Mononuclear cell (primary cell): Measurements from ENCODE around the gene ADGRD1. TPM values are rescaled to one million over a fixed set of nuclear protein-coding genes. Genes with fewer than 3 reads are reported as not detected.
"Not testable (repeated sequence)": the region's sequence is repeated elsewhere in the genome, so short reads cannot be mapped to it uniquely, and the experiment has no call there.

ENCODE experiments used
- H3K27me3 ChIP-seq: 2 replicates; pipeline ENCODE4 v1.6.0; 2011; ENCODE audit warnings: low read length, control low read depth; ENCODE audit not compliant: insufficient read depth
- H3K4me1 ChIP-seq: 2 replicates; pipeline ENCODE4 v1.5.1; 2011; ENCODE audit warnings: mild to moderate bottlenecking, low read length, control low read depth; ENCODE audit not compliant: insufficient read depth
- H3K4me3 ChIP-seq: 2 replicates; pipeline ENCODE4 v1.5.1; 2011; ENCODE audit warnings: mild to moderate bottlenecking, low read length, moderate library complexity
- H3K9me3 ChIP-seq: 2 replicates; pipeline ENCODE4 v1.5.1; 2011; ENCODE audit warnings: low read depth, mild to moderate bottlenecking, control low read depth, low read length
- total RNA-seq: library from RNA; depleted of rRNA; stranded (reverse); fragments of >200 nt; gene quantifications from one replicate; pipeline ENCODE4 v1.2.3, GENCODE V29; 2012

The ADGRD1 gene
- total RNA-seq, 1 donor, result 2.3 TPM

- no peaks in the 10 kb centered on the region for H3K27me3 ChIP-seq
- no peaks in the 10 kb centered on the region for H3K9me3 ChIP-seq
- H3K4me1 ChIP-seq, result no peaks in the 10 kb centered on the region
- H3K4me3 ChIP-seq, result no peak overlapping the region
These were observed 104.2 kb downstream of the ADGRD1 start for GRCh38 chr12:131057722-131058515.

- peaks cover 3% of the 10 kb centered on the region for H3K27me3 ChIP-seq
- H3K4me3 ChIP-seq, result no peak overlapping the region
These were observed 105.0 kb downstream of the ADGRD1 start for GRCh38 chr12:131058700-131059099.

GRCh38 chr12:131060011-131060703 lies 106.5 kb downstream of the ADGRD1 start:
- Histone ChIP-seq H3K4me3 (no peak overlapping the region), H3K9me3 (no peaks in the 10 kb centered on the region), H3K4me1 (no peaks in the 10 kb centered on the region), H3K27me3 (peaks cover 3% of the 10 kb centered on the region)

More at GRCh38 chr12:131058700-131059099, 105.0 kb downstream of the ADGRD1 start:
- Histone ChIP-seq H3K9me3 (no peaks in the 10 kb centered on the region), H3K4me1 (no peaks in the 10 kb centered on the region)

GRCh38 chr12:131061041-131061806 lies 107.5 kb downstream of the ADGRD1 start:
- Histone ChIP-seq H3K4me1 (no peaks in the 10 kb centered on the region), H3K4me3 (no peak overlapping the region), H3K9me3 (no peaks in the 10 kb centered on the region), H3K27me3 (peaks cover 3% of the 10 kb centered on the region)

GRCh38 chr12:131063413-131063812 lies 109.7 kb downstream of the ADGRD1 start:
- Histone ChIP-seq H3K27me3 (peaks cover 3% of the 10 kb centered on the region), H3K4me3 (no peak overlapping the region), H3K4me1 (no peaks in the 10 kb centered on the region), H3K9me3 (no peaks in the 10 kb centered on the region)

- no peaks in the 10 kb centered on the region for H3K4me1 ChIP-seq
These were observed 110.3 kb downstream of the ADGRD1 start for GRCh38 chr12:131063960-131064359.

GRCh38 chr12:131065279-131065678 lies 111.6 kb downstream of the ADGRD1 start:
- Histone ChIP-seq H3K4me1 (no peaks in the 10 kb centered on the region), H3K4me3 (no peak overlapping the region), H3K9me3 (no peaks in the 10 kb centered on the region), H3K27me3 (peaks cover 3% of the 10 kb centered on the region)

More at GRCh38 chr12:131063960-131064359, 110.3 kb downstream of the ADGRD1 start:
- Histone ChIP-seq H3K27me3 (peaks cover 3% of the 10 kb centered on the region), H3K9me3 (no peaks in the 10 kb centered on the region), H3K4me3 (no peak overlapping the region)

- Histone ChIP-seq H3K4me3 (no peak overlapping the region), H3K4me1 (no peaks in the 10 kb centered on the region), H3K9me3 (no peaks in the 10 kb centered on the region), H3K27me3 (peaks cover 3% of the 10 kb centered on the region)
These were observed 112.1 kb downstream of the ADGRD1 start for GRCh38 chr12:131065801-131066200.

GRCh38 chr12:131066207-131066885 lies 112.6 kb downstream of the ADGRD1 start:
- H3K27me3 ChIP-seq, result peaks cover 3% of the 10 kb centered on the region
- no peaks in the 10 kb centered on the region for H3K9me3 ChIP-seq
- H3K4me1 ChIP-seq, result no peaks in the 10 kb centered on the region
- H3K4me3 ChIP-seq, result no peak overlapping the region

- Histone ChIP-seq H3K9me3 (no peaks in the 10 kb centered on the region), H3K4me1 (no peaks in the 10 kb centered on the region), H3K27me3 (peaks cover 3% of the 10 kb centered on the region), H3K4me3 (no peak overlapping the region)
These were observed 113.3 kb downstream of the ADGRD1 start for GRCh38 chr12:131066886-131067490.

GRCh38 chr12:131067981-131068851 lies 114.5 kb downstream of the ADGRD1 start:
- peaks cover 2% of the 10 kb centered on the region for H3K27me3 ChIP-seq
- no peak overlapping the region for H3K4me3 ChIP-seq
- H3K9me3 ChIP-seq, result no peaks in the 10 kb centered on the region
- H3K4me1 ChIP-seq, result no peaks in the 10 kb centered on the region

- H3K27me3 ChIP-seq, H3K9me3 ChIP-seq, H3K4me1 ChIP-seq, H3K4me3 ChIP-seq: not testable (repeated sequence)
These were observed 115.4 kb downstream of the ADGRD1 start for GRCh38 chr12:131068926-131069720.

GRCh38 chr12:131070136-131070535 lies 116.4 kb downstream of the ADGRD1 start:
- H3K9me3 ChIP-seq, H3K4me3 ChIP-seq, H3K4me1 ChIP-seq, H3K27me3 ChIP-seq: not testable (repeated sequence)
